ENCODE measurements around the gene GNA14. TPM values are rescaled to one million over a fixed set of nuclear protein-coding genes. Genes with fewer than 3 reads are reported as not detected.
"Not testable (repeated sequence)": the region's sequence is repeated elsewhere in the genome, so short reads cannot be mapped to it uniquely, and the experiment has no call there.

GNA14 gene
- polyA plus RNA-seq, 2 of the 4 experiments (the other 2 are of a cell fraction): 0.04 to 0.06 TPM

DNA sequence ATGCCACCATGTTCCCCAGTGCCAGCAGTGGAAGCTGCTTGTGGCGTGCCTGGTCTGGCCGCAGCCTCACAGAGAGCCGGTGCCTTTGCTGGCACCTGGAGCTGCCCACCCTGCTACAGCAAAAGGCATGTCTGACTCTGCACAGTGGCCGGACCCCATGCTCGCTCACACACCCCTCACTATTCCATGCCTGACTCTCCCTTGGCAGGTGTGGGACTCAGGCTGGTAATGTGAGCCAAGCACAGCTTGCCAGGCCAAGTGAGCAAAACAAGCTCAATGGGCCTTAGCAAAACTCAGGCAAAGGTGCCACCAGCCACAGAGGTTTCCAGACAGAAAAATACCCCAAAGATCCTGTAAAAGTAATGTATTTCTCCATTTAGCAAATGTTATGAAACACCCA lies 15.5 kb downstream of the GNA14 start:
- Histone ChIP-seq H3K9me3 (peaks cover 4% of the 10 kb centered on the region; the same call in 1 of the 3 replicates), H3K4me1 (no peaks in the 10 kb centered on the region), H3K27ac (no peak overlapping the region), H3K4me3 (no peak overlapping the region), H3K4me2 (no peak overlapping the region)
- WGBS (ENCODE audit: missing lambda C conversion rate): 89% methylated on average over 4 of the region's 5 CpGs
- FAIRE-seq (no peak), ATAC-seq (no peak; a peak in 1 of 6 replicates), DNase-seq (ENCODE audit: low read depth in 1 of 2, low spot score in 1 of 2) (no peak)
- ChIA-PET POLR2A (no interaction called here), CTCF (no interaction called here)
- TF ChIP-seq, protein P1, sequence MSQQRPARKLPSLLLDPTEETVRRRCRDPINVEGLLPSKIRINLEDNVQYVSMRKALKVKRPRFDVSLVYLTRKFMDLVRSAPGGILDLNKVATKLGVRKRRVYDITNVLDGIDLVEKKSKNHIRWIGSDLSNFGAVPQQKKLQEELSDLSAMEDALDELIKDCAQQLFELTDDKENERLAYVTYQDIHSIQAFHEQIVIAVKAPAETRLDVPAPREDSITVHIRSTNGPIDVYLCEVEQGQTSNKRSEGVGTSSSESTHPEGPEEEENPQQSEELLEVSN (IDR thresholded peaks at IDR 0.05; ENCODE audit: borderline replicate concordance, low read depth): no peak
- TF ChIP-seq, protein P2, sequence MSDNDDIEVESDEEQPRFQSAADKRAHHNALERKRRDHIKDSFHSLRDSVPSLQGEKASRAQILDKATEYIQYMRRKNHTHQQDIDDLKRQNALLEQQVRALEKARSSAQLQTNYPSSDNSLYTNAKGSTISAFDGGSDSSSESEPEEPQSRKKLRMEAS (IDR thresholded peaks at IDR 0.05): no peak
- TF ChIP-seq FOSB (CRISPR knock-in tag; IDR thresholded peaks at IDR 0.05): no peak
- TF ChIP-seq HOXA7 (CRISPR knock-in tag; IDR thresholded peaks at IDR 0.05): no peak
- no peak for TF ChIP-seq ZNF302 (CRISPR knock-in tag; IDR thresholded peaks at IDR 0.05)
- no peak for TF ChIP-seq NFE2L2 (conservative IDR thresholded peaks at IDR 0.05; ENCODE audit: low read length)
- no peak for TF ChIP-seq RNF2 (IDR thresholded peaks at IDR 0.05; ENCODE audit: borderline replicate concordance, low read depth)
- TF ChIP-seq USF2 (IDR thresholded peaks at IDR 0.05): no peak
- TF ChIP-seq, protein P3, sequence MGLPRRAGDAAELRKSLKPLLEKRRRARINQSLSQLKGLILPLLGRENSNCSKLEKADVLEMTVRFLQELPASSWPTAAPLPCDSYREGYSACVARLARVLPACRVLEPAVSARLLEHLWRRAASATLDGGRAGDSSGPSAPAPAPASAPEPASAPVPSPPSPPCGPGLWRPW (IDR thresholded peaks at IDR 0.05): no peak

DNA sequence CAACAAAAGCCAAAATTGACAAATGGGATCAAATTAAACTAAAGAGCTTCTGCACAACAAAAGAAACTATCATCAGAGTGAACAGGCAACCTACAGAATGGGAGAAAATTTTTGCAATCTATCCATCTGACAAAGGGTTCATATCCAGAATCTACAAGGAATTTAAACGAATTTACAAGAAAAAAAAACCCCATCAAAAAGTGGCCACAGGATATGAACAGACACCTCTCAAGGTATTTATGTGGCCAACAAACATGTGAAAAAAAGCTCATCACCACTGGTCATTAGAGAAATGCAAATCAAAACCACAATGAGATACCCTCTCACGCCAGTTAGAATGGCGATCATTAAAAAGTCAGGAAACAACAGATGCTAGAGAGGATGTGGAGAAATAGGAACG lies 19.3 kb downstream of the GNA14 start:
- H3K4me2 ChIP-seq; H3K27ac ChIP-seq; FAIRE-seq; POLR2A ChIA-PET; H3K4me3 ChIP-seq; CTCF ChIA-PET; ATAC-seq; DNase-seq (ENCODE audit: low read depth in 1 of 2, low spot score in 1 of 2); H3K9me3 ChIP-seq; H3K4me1 ChIP-seq: not testable (repeated sequence)
- TF ChIP-seq RNF2 (IDR thresholded peaks at IDR 0.05; ENCODE audit: borderline replicate concordance, low read depth) (peak; percentile 88; the same call in 1 of the 2 replicates), CBX8 (IDR thresholded peaks at IDR 0.05) (peak; percentile 71; the same call in 1 of the 2 replicates)
- WGBS (ENCODE audit: missing lambda C conversion rate): 49% methylated on average over 4 of the region's 4 CpGs

DNA sequence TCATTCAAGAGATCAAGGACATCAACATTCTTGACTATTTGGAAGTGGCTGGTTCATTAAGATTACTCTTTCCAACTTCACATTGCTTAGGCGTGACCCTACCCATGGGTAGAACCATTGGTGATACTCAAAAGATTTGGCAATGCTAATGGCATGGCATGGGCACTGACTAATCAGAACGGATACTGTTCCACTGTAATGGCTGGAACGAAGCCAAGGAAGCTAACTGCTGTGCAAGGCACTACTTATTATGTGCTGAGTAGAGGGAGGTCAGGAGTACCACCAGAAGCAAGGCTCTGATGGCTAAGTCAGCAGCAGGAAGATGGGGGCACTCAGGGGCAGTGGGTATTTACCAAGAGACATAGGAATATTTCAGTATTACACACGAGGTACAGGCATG lies 31.9 kb downstream of the GNA14 start:
- ChIA-PET POLR2A (no interaction called here), CTCF (no interaction called here)
- H3K4me3 ChIP-seq: no peak overlapping the region
- no peak overlapping the region for H3K27ac ChIP-seq
- 19% methylated on average over 4 of the region's 4 CpGs for WGBS (ENCODE audit: missing lambda C conversion rate)
- no peak for TF ChIP-seq KDM5A (IDR thresholded peaks at IDR 0.05)
- TF ChIP-seq HOXB5 (CRISPR knock-in tag; IDR thresholded peaks at IDR 0.05): no peak
- no peak for TF ChIP-seq EHMT2 (IDR thresholded peaks at IDR 0.05; ENCODE audit: low read depth)
- no peak for TF ChIP-seq ZSCAN20 (CRISPR knock-in tag; IDR thresholded peaks at IDR 0.05)
- TF ChIP-seq, protein P2 (IDR thresholded peaks at IDR 0.05): no peak
- TF ChIP-seq HEYL (CRISPR knock-in tag; IDR thresholded peaks at IDR 0.05): no peak
- TF ChIP-seq ZFP36 (IDR thresholded peaks at IDR 0.05; ENCODE audit: borderline replicate concordance, partially characterized antibody): no peak
- no peak for TF ChIP-seq CBX2 (IDR thresholded peaks at IDR 0.05; ENCODE audit: borderline replicate concordance, low read depth)
- TF ChIP-seq SMC3 (IDR thresholded peaks at IDR 0.05): no peak
- TF ChIP-seq FOSL2 (IDR thresholded peaks at IDR 0.05): no peak
- TF ChIP-seq FOSL2 (CRISPR knock-in tag; IDR thresholded peaks at IDR 0.05): no peak
- no peak for TF ChIP-seq HOXA7 (CRISPR knock-in tag; IDR thresholded peaks at IDR 0.05)
- TF ChIP-seq POLR2AphosphoS2 (conservative IDR thresholded peaks at IDR 0.05; ENCODE audit: low read length): no peak
- no peaks in the 10 kb centered on the region for H3K4me1 ChIP-seq
- H3K4me2 ChIP-seq: no peak overlapping the region
- DNase-seq (ENCODE audit: low read depth in 1 of 2, low spot score in 1 of 2) (no peak), ATAC-seq (no peak), FAIRE-seq (no peak)
- H3K9me3 ChIP-seq: no peaks in the 10 kb centered on the region
